ENCODE data around the gene ZC3H11A.
"Not testable (repeated sequence)": the region's sequence is repeated elsewhere in the genome, so short reads cannot be mapped to it uniquely, and the experiment has no call there.

ZC3H11A gene

DNA sequence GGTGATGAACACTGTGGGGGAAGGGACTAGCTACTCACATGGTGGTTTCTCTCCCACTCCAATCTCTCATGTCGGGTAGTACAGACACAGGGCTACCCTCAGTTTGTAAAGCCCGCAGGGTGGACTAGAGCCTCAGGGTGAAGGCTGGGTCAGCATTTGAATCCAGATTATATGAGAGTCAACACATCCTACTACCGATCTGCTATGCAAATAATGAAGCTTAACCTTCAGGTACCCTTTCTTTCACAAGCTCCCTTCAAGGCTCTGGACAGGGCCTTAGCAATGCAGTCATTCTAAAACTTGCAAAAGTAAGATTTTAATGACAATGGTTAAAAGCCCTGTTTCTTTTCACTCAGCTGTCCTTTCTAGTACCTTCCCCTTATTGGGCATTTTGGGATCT is 5.5 kb upstream of the ZC3H11A start:
- no peak for DNase-seq

DNA sequence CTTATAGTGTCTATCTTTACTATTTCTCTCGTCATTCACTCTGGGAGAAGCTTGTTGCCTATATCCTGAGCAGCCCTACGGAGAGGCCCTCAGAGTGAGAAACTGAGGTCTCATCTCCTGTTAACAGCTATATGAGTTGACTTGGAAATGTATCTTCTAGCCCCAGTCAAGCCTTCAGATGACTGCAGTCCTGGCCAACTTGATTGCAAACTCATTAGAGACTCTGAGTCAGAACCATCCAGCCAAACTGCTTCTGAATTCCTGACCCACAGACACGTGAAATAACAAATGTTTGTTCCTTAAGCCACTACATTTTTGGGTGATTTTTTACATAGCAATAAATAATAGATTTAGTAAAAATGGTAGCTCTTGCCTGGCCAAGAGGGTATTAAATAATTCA is 3.9 kb upstream of the ZC3H11A start:
- DNase-seq, result no peak

DNA sequence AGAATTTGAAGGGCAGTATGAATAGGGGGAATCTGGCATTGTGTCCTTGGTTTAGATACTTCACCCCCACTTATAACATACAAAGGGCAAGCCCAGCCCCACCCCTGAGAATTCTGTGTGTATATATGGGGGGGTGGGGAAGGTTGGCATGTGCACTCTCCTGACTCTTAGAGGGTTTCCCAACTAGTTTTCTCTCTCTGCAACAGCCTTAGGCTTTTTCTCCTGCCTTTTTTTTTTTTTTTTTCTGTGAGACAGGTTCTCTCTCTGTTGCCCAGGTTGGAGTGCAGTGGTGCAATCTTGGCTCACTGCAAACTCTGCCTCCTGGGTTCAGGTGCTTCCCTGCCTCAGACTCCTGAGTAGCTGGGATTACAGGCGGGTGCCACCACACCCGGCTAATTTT is 2.9 kb upstream of the ZC3H11A start:
- no peak for DNase-seq

DNA sequence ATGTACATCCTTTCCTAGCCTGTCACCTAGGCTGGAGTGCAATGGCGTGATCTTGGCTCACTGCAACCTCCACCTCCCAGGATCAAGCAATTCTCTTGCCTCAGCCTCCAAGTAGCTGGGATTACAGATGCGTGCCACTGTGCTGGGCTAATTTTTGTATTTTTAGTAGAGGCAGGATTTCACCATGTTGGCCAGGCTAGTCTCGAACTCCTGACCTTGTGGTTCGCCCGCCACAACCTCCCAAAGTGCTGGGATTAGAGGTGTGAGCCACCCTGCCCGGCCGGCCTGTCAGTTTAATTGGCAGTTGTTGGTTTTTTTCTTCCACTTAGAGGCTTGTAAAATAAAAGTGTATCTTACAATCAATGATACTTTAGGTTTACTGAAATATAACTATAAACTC is 1.9 kb upstream of the ZC3H11A start:
- DNase-seq, result not testable (repeated sequence)

DNA sequence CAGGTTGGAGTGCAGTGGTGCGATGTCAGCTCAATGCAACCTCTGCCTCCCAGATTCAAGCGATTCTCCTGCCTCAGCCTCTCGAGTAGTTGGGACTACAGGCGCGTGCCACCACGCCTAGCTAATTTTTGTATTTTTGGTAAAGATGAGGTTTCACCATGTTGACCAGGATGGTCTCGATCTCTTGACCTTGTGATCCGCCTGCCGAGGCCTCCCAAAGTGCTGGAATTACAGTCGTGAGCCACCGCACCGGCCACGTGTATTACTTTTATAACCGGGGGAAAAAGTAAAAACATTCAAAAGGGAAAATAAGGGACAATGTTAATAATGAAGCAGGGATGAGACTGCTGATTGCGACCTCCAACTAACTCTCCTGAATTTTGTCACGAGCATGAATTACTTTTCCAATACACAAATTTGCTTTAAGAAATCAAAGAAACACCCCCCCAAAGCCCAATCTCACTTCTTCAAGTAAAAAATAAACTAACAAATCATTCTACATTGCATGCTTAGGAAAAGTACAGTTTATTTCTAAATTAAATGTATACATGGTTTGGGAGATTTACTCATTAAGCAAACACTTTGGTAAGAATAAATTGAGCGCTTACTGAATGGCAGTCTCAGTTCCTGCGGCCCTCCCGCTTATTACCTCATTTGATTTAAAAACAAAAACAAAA is 521 bp upstream of the ZC3H11A start:
- no peak for DNase-seq

DNA sequence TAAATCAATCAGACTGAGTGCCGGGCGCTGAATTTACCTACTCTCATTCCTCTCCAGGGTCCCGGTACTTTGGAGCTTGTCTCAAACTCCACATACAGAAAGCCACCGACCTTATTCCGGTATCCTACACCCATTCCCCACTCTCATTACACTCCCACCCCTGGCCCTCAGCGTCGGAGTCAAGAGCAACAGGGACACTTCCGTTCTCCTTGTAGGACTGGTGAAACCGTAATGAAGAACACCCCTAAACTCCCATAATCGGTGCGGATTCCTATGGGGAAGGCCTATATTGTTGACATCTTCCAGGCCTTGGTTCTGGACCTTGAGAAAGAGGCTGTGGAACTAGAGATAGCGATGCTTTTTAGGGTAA is 798 bp downstream of the ZC3H11A start:
- DNase-seq, result peak; percentile 61

DNA sequence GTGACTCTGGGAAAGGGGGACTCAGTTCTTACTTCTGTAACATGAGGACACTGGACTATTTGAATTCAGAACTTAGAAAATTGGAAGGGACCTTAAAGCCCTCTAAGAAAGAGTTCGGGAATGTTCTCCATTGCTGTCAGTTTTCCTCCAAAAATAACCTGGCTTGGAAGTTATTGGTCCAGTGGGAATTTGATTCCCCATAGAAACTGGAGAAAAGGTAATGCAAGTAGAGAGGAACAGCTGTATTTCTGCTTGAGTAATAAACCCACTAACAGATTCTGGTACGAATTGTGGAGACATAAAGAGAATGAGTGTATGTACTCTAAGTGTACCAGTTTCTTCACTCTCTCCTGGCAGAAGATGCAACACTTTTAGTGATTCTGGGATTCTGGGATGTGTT is 1.8 kb downstream of the ZC3H11A start:
- no peak for DNase-seq

DNA sequence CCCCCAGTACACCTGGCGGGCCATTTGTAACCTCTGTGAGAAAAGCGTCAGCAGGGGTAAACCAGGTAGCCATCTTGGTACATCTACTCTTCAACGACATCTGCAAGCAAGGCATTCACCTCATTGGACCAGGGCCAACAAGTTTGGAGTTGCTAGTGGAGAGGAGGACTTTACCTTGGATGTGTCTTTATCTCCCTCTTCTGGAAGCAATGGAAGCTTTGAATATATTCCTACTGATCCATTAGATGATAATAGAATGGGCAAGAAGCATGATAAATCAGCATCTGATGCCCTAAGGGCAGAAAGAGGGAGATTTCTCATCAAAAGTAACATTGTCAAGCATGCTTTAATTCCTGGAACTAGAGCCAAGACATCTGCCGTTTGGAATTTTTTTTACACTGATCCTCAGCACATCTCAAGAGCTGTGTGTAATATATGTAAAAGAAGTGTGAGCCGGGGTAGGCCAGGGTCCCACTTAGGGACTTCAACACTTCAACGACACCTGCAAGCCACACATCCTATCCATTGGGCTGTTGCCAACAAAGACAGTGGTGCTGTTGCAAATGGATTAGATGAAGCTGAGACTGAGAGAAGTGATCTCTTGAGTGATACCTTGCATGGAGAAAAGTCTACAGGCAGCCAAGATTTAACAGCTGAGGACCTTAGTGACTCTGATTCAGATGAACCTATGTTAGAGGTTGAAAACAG is 2.7 kb downstream of the ZC3H11A start:
- DNase-seq, result no peak

DNA sequence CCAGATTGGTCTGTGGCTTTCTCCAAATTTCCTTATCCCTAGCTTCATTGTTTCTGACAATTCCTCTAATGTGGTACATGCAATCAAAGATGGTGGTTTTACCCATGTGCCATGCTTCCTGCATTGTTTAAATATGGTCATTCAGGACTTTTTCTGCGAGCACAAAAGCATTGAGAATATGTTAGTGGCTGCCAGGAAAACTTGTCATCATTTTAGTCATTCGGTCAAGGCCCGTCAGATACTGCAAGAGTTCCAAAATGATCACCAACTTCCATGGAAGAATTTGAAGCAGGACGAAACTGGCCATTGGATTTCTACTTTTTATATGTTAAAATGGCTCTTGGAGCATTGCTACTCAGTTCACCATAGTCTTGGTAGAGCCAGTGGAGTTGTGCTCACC is 3.7 kb downstream of the ZC3H11A start:
- DNase-seq, result no peak

DNA sequence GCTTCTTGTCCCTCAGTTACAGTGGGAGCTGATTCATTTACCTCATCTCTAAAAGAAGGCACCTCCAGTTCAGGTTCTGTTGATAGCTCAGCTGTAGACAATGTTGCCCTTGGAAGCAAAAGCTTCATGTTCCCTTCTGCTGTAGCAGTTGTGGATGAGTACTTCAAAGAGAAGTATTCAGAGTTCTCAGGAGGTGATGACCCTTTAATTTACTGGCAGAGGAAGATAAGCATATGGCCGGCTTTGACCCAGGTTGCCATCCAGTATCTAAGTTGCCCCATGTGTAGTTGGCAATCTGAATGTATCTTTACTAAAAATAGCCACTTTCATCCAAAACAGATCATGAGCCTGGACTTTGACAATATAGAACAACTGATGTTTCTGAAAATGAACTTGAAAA is 4.5 kb downstream of the ZC3H11A start:
- DNase-seq, result no peak

DNA sequence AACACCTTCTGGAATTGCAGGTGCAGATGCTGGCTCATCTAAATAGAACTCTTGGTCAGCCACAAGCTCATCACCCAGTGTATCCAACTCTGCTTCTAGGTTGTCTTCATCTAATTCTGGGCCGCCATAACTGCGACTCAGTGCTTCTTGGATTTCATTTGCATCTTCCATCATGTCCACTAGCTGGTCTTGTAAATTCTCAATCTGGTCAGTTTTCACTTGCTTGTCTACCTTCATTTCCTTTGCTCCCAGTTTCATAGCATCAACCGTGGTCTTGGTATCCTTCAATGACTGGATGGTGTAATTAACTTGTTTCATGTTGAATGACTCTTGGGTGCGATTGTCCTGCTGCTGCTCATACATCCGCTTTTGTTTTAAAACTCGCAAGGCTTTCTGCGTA is 10.3 kb downstream of the ZC3H11A start:
- no peak for DNase-seq

DNA sequence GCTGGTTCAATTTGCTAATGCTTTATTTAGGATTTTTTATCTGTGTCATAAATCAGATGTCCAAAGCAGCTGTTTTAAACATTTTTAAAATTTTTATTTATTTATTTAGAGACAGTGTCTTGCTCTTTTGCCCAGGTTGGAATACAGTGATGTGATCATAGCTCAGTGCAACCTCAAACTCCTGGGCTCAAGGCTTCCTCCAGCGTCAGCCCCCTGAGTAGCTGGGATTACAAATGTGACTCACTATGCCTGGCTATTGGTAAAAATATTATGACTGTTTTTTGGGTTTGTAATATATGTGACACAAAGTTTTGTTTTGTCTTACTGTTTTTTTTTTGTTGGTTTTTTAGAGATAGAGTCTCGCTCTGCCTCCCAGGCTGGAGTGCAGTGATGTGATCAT is 11.8 kb downstream of the ZC3H11A start:
- DNase-seq, result no peak

DNA sequence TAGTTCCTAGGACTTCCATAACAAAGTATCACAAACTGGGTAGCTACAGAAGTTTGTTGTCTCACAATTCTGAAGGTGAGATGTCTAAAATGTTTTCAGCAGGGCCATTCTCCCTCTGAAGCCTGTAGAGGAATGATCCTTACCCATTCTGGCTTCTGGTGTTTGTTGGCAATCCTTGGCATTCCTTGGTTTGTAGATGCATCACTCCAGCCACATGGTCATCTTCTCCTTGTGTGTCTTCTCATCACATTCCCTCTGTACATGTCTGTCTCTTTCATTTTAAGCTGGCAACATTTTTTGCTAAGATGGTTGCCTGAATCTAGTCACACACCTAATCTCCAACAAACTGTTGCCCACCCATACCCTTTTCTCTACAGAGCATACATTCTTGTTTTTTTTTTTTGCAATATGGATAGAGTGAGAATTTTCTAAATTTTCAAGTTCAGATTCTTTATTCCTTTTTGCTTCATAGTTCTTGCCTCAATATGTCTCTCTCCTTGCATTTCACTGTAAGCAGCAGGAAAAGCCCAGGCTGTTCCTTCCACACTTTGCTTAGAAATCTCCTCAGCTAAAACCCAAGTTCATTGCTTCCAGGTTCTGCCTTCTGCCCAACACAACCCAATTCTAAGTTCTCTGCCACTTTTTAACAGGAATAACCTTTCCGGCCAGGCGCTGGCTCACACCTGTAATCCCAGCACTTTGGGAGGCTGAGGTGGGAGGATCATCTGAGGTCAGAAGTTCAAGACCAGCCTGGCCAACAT is 18.3 kb downstream of the ZC3H11A start:
- no peak for DNase-seq

DNA sequence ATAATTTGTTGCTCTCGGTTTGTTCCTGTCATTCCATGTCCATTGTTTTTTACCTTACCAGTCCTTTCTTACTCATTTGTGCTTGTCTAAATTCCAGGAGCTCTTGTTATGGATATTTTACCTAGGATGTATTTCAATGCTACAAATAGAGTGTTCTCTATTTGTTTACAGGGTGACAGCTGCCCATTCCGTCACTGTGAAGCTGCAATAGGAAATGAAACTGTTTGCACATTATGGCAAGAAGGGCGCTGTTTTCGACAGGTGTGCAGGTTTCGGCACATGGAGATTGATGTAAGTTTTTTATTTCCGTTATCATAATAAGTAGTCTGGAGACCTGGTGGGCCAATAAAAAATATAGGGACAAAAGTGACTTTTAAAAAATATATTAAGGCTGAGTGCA is 23.0 kb downstream of the ZC3H11A start:
- no peak for DNase-seq

DNA sequence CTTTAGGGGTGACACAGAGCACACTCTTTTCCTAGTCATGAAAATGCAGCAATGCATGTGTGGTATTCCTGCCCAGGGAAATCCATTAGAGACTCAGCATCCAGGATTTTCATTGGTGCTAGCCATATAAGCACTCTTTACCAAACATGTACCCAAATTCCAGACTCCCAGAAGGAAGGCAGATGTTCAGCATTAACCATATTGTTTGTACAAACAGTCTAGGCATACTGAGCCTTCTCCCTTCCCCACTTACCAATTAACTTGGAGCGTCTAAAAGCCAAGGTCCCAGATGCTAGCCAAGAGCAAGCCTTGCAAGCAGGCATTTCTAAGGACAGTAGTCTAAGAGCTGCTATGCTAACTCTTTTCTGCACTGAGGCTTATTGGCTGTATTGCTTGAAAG is 27.9 kb downstream of the ZC3H11A start:
- DNase-seq, result no peak

DNA sequence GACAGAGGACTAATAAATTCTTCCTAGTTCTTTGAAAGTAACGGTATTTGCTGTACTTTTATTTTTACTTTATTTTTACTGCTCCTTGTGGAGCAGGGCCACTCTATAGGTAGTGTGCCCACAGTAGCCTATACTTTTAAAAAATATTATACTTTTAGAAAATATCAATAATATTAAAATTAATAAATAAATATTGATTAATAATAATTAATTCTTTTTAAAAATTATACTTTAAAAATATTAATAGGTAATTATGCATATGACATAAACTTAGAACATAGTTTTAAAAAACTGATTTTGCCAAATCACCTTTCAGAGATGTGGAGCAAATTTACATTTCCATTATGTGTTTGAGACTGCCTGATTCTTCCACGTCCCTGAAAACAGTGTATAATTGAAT is 30.8 kb downstream of the ZC3H11A start:
- DNase-seq, result no peak

DNA sequence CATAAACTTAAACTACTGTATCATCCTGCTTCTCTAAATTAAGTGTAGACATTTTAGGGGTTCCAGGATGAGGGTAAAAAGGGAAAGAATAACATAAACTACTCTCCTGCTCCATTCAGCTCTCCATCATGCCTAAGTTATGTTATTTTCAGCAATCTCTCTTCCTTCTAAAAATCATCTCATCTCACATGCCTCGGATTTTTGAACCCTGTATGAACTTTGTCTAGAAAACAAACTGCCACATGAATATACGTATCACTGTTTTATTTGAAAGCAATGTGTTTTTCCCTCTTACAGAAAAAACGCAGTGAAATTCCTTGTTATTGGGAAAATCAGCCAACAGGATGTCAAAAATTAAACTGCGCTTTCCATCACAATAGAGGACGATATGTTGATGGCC is 32.6 kb downstream of the ZC3H11A start:
- no peak for DNase-seq

DNA sequence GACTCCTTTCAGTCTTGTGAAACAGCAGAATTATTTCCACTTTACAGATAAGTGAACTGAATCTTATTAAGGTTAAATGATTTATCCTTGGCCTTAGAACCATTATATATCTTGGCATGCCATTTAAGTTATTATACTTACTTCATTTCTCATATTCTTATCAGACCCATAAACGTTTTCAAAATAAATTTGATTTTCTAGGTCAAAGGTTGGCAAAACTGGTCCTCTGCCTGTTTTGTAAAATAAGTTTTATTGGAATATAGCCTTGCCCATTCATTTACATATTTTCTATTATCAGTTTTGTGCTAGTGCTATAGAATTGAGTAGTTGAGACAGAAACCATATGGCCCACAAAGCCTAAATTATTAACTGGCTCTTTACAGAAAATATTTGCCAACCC is 33.1 kb downstream of the ZC3H11A start:
- no peak for DNase-seq

DNA sequence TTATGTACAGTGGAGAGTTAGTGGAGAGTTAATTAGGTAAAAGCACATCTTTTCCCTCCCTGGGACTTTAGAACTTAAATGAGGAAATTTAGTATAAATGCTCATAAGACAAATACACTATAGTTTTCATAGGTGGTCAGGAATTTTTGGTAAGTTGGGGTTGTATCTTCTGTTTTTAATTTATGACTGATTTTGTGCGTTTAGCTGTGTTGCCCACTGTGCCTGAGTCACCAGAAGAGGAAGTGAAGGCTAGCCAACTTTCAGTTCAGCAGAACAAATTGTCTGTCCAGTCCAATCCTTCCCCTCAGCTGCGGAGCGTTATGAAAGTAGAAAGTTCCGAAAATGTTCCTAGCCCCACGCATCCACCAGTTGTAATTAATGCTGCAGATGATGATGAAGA is 33.8 kb downstream of the ZC3H11A start:
- not testable (repeated sequence) for DNase-seq

DNA sequence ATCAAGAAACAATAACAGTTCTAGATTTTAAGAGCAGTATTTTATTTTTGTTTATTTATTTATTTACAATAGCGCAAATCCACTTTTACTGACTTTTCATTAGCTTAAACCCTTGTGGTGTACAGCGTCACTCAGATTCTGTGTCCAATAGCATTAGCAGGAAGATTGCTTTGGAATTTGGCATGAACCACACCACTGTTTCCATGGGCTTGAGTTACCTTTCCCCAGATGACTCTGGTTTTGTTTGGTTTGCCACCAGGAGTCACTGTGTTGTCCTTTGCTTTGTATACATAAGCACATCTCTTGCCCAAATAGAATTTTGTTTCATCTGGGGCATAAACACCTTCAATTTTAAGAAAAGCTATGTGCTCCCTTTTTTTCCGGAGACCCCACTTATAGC is 40.1 kb downstream of the ZC3H11A start:
- DNase-seq, result no peak

DNA sequence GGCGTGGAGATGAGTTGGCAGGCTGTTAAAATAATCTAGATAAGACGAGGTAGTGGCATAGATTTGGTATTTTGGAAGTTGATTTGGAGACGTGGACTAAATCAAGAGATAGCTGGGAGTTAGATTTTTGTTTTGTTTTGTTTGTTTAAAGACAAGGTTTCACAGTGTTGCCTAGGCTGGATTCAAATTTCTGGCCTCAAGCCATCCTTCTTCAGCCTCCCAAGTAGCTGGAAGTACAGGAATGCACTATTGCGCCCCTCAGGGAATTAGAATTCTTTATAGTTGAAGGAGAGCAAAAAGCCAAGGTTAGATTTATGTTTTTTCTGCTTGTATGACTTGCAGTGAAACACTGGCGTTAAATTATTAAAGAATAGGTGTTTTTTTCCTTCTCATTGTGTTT is 43.7 kb downstream of the ZC3H11A start:
- DNase-seq, result no peak

DNA sequence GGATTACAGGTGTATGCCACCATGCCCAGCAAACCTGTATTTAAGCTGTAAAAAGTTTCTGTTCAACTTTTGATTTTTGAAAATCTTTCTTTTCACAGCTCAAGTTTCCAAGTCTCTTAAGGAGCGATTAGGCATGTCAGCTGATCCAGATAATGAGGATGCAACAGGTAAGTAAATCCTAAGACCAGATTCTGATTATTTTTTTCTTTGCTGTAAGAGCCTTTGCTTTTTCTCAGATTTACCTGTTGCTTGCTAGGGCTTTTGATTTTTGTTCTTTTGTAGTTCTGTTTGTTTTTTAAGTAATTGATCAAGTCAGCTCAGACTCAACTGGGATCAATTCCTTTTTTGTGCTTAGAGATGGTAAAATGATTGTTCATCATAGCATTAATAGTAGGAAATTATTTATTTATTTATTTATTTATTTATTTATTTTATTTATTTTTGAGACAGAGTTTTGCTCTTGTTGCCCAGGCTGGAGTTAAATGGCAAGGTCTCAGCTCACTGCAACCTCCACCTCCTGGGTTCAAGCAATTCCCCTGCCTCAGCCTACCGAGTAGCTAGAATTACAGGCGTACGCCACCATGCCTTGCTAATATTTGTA is 44.9 kb downstream of the ZC3H11A start:
- DNase-seq, result no peak

DNA sequence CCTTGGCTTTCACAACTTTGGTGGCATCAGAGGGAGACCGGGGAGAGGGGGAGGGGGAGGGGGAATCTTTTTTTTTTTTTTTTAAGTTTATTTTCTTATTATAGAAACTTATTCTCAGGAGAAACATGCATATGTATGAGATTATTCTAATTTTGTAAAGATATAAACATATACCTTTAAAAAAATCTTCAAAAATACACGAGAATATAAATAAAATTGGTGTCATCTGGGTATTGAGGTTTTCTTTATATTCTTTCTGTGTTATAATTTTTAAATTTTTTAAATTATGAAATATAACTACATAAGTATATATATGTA is 47.1 kb downstream of the ZC3H11A start:
- no peak for DNase-seq

DNA sequence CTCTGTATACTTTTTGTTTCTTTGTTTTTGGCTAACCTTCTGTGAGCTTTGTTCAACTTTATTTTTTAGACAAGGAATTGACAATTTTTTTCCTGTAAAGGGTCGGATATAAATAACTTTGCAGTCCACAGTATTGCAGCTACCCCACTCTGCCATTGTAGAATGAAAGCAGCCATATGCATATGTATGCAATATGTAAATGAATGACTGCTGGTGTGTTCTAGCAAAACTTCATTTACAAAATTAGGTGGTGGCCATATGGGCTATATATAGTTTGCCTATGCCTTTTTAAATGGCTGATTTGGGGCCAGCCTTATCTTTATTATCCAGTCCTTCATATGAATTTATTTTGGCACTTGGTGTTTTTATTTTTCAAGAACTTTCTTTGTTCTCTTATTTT is 48.0 kb downstream of the ZC3H11A start:
- no peak for DNase-seq

All from right forelimb (tissue), 1 donor.